Activated CD8-positive, alpha-beta memory T cell treated with anti-CD3 and anti-CD28 coated beads for 48 hours (primary cell): ENCODE results near the gene PKP1.

ENCODE experiments used
- DNase-seq, 3 experiments: peaks; one replicate each; pipeline ENCODE4 v3.0.0-alpha.2; 2020; ENCODE audit warnings: low read depth in 2 of 3, low spot score in 2 of 3

The PKP1 gene

GRCh38 chr1:201361652-201362504 is 78.6 kb downstream of the PKP1 start:
- DNase-seq: peak in 1 of 3 experiments; percentile 15

- DNase-seq: no peak
Measured at GRCh38 chr1:201362906-201363305, 79.6 kb downstream of the PKP1 start.

GRCh38 chr1:201363467-201363866 is 80.2 kb downstream of the PKP1 start:
- DNase-seq: no peak

GRCh38 chr1:201364808-201365105 is 81.5 kb downstream of the PKP1 start:
- DNase-seq: no peak

GRCh38 chr1:201365251-201365650 is 81.9 kb downstream of the PKP1 start:
- DNase-seq: no peak

GRCh38 chr1:201366696-201367095 is 83.4 kb downstream of the PKP1 start:
- DNase-seq: no peak

GRCh38 chr1:201369209-201369608 is 85.9 kb downstream of the PKP1 start:
- no peak for DNase-seq

GRCh38 chr1:201370500-201370899 is 87.2 kb downstream of the PKP1 start:
- no peak for DNase-seq

GRCh38 chr1:201371276-201371675 is 88.0 kb downstream of the PKP1 start:
- DNase-seq: no peak

- no peak for DNase-seq
Measured at GRCh38 chr1:201371792-201372191, 88.5 kb downstream of the PKP1 start.

GRCh38 chr1:201374364-201374763 is 91.1 kb downstream of the PKP1 start:
- no peak for DNase-seq

- DNase-seq: no peak
Measured at GRCh38 chr1:201375169-201375568, 91.9 kb downstream of the PKP1 start.

- DNase-seq: no peak
Measured at GRCh38 chr1:201376107-201376463, 92.8 kb downstream of the PKP1 start.

- DNase-seq: no peak
Measured at GRCh38 chr1:201376464-201377374, 93.4 kb downstream of the PKP1 start.

- DNase-seq: no peak
Measured at GRCh38 chr1:201377611-201378092, 94.3 kb downstream of the PKP1 start, which contains the start of gene TNNT2. Gene TNNT2 (minus strand): TSS chr1:201377680. CDS start chr1:201373254, 4,426 bp downstream.

- DNase-seq: no peak
Measured at GRCh38 chr1:201378804-201379203, 95.5 kb downstream of the PKP1 start.

GRCh38 chr1:201379733-201380242 is 96.5 kb downstream of the PKP1 start:
- DNase-seq: no peak

GRCh38 chr1:201381130-201381529 is 97.8 kb downstream of the PKP1 start:
- no peak for DNase-seq
